Thyroid gland (tissue), 4 donors: ENCODE measurements around the gene TMEM38A.

Experiments used
- CTCF ChIP-seq, 6 experiments: fragments of 200-600 bp in 3 of 6; fragments of 450-650 bp in 3 of 6; sonication (generic) in 3 of 6; IDR thresholded peaks; one replicate each; pipeline ENCODE4 v1.5.1; 2016 to 2019; ENCODE audit warnings: antibody characterized with exemption in 6 of 6, mild to moderate bottlenecking in 2 of 6, inconsistent platforms in 1 of 6, moderate library complexity in 1 of 6
- POLR2A ChIP-seq, 2 donors: fragments of 450-650 bp; IDR thresholded peaks; one replicate each; pipeline ENCODE4 v1.6.1; 2017; ENCODE audit warnings: antibody characterized with exemption in 2 of 2, mild to moderate bottlenecking in 2 of 2, moderate library complexity in 1 of 2

DNA sequence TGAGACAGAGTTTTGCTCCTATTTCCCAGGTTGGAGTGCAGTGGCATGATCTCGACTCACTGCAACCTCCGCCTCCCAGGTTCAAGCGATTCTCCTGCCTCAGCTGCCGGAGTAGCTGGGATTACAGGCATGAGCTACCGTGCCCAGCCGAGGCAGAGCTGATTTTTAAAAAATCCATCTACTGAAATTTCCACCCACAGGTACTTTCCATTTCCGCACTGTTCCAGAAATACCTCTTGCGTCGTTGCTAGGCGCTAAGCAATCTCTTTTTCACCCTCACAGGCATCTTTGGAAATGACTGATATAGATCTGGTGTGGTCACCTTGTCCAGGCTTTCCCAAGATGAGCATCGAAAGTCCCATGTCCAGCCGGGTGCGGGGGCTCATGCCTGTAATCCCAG lies 9.4 kb downstream of the TMEM38A start:
- no peak for TF ChIP-seq CTCF (IDR thresholded peaks at IDR 0.05)
- TF ChIP-seq POLR2A (IDR thresholded peaks at IDR 0.05), result no peak
